NCI-H524 treated with DMSO at 0.1 percent for 48 hours (cell line): Measurements from ENCODE around the gene ALG5.

Experiments used
- DNase-seq: peaks from one replicate; lab custom pipeline; 2025; lab: John Stamatoyannopoulos, UW

ALG5 gene

GRCh38 chr13:36915896-36916640 lies 83.1 kb downstream of the ALG5 start:
- DNase-seq, result no peak

GRCh38 chr13:36915106-36915505 lies 84.0 kb downstream of the ALG5 start:
- DNase-seq, result no peak

GRCh38 chr13:36914648-36915047 lies 84.5 kb downstream of the ALG5 start:
- no peak for DNase-seq

- no peak for DNase-seq
These were observed 85.7 kb downstream of the ALG5 start for GRCh38 chr13:36913463-36913862.

DNA sequence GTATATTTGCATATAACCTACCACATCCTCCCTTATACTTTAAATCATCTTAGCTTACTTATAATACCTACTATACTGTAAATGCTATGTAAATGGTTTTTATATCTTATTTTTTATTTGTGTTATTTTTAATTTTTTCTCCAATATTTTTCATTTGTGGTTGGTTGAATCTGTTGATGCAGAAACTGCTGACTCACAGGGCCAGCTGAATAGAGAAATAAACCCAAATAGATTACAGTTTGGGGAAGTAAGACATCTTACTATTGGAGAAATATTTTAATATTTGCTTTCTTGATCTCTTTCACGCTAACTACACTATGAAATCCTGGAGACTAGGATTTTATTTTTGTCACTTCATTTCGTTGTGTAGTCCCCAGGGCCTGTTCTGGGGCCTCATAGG lies 86.2 kb downstream of the ALG5 start:
- DNase-seq, result no peak

- no peak for DNase-seq
These were observed 86.8 kb downstream of the ALG5 start for GRCh38 chr13:36912369-36912768.

DNA sequence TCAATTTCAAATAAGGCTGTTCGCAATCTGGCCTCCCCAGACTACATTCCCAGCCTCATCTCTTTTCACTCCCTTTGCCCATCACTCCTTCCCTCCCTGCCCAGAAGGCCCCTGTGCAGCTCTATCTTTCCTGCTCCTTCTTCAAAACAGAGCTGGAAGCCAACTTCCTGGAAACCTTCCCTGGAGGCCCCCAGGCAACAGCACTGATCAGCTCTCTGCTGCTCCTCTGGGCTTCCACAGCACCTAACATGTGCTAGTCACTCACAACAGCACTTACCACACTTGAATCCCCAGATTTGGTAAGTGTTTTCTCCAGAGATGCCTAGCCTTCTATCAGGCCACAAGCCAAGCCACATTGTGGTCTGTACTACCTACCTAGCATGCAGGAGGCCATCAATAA lies 88.6 kb downstream of the ALG5 start:
- DNase-seq, result no peak

DNA sequence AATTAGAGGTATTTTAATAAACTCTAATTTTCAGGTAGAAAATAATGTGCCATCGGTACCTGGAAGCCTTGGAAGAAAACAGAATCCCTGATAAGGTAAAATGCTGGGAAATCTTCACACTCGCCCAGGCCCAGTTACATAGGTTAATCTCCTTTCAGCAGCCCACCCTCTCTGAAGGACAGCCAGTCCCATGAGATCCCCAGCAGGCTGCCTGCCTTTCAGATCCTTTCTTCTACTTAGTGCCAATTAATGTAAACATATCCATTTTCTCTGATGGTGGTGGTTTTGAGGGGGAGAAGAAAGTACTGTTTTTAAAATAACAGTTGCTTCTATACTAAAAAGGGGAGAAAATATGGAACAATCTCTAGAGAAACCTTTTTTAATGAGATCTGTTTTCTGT lies 91.3 kb downstream of the ALG5 start:
- DNase-seq, result no peak

GRCh38 chr13:36907266-36907665 lies 91.9 kb downstream of the ALG5 start:
- DNase-seq, result no peak

DNA sequence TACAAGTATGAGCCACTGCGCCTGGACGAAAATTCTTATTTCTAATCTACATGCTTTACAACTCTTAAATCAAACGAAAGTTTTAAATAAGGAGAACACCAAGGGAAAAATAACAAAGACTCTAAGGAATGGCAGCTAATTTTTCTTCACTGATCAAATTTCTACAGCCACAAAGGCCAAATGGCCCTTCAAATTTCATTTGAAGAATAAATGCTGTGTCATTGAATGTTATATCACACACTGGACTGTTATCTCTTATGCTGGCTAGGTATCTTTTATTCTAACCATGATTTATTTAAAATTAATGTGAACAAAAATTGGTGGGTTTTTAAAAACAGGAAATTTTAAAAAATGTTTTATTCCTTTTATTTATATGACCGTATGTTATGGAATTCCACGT lies 93.2 kb downstream of the ALG5 start:
- no peak for DNase-seq

DNA sequence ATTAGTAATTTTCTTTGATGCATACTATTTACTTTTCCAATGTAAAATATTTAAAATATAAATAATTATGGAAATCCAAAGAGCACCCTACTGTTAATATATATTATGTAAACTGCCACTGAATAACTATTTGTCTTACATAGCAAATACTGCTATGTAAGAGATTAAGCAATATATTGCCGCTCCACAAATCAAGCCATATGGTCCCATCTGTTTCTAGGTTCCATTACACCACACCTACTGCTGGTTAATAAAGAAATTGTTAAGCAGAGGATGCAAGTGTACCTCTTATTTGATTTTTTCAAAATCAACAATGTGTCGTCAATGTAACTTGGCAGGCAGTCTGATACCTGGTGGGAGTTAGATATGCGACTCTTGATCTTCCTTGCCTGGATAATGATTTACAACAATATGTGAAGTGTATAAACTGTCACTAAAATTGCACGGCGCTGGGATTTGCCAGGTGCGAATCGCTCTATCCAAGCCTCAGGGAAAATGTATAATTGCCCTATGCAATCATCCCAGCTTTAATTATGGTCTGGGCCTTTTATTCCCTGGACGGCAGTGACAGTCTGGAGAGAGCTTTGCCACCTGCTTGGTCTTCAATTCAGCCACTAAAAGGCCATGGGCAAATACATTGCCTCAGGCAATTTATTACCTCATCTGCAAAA lies 95.1 kb downstream of the ALG5 start:
- DNase-seq, result peak; percentile 95
